Measurements from ENCODE around the gene MYO1B.

The MYO1B gene

GRCh38 chr2:191369034-191369433, 123.8 kb downstream of the MYO1B start:
- peak; percentile 37 for TF ChIP-seq CTCF (conservative IDR thresholded peaks at IDR 0.05)
- no peak overlapping the region for H3K27ac ChIP-seq

GRCh38 chr2:191374366-191374765, 129.2 kb downstream of the MYO1B start:
- TF ChIP-seq CTCF (conservative IDR thresholded peaks at IDR 0.05): no peak
- no peak overlapping the region for H3K27ac ChIP-seq

GRCh38 chr2:191374939-191375338, 129.7 kb downstream of the MYO1B start:
- TF ChIP-seq CTCF (conservative IDR thresholded peaks at IDR 0.05): no peak
- H3K27ac ChIP-seq: no peak overlapping the region

GRCh38 chr2:191376981-191377629, 131.9 kb downstream of the MYO1B start:
- no peak overlapping the region for H3K27ac ChIP-seq
- no peak for TF ChIP-seq CTCF (conservative IDR thresholded peaks at IDR 0.05)

GRCh38 chr2:191379375-191379774, 134.2 kb downstream of the MYO1B start:
- TF ChIP-seq CTCF (conservative IDR thresholded peaks at IDR 0.05): no peak
- H3K27ac ChIP-seq: no peak overlapping the region

GRCh38 chr2:191382801-191383200, 137.6 kb downstream of the MYO1B start:
- TF ChIP-seq CTCF (conservative IDR thresholded peaks at IDR 0.05): no peak

GRCh38 chr2:191383486-191383885, 138.3 kb downstream of the MYO1B start:
- H3K27ac ChIP-seq: no peak overlapping the region
- TF ChIP-seq CTCF (conservative IDR thresholded peaks at IDR 0.05): no peak

More at GRCh38 chr2:191382801-191383200, 137.6 kb downstream of the MYO1B start:
- peak overlapping the region; percentile 36 for H3K27ac ChIP-seq
